ENCODE data around the gene ATOSB.

GRCh38 chr9:35079041-35079425 lies 36.6 kb downstream of the ATOSB start:
- TF ChIP-seq CTCF (IDR thresholded peaks at IDR 0.05): no peak
- TF ChIP-seq POLR2A (IDR thresholded peaks at IDR 0.05): no peak

Measured in right lobe of liver (tissue), 4 donors.